Mucosa of stomach (tissue), 1 donor: ENCODE measurements around the gene PPM1M.

Experiments used
- H3K27me3 ChIP-seq: one replicate; pipeline ENCODE4 v1.7.0; 2013; ENCODE audit warnings: mild to moderate bottlenecking, low read length; ENCODE audit not compliant: control insufficient read depth, insufficient read depth
- H3K36me3 ChIP-seq: one replicate; pipeline ENCODE4 v1.7.0; 2013; ENCODE audit warnings: low read length; ENCODE audit not compliant: control insufficient read depth, insufficient read depth
- H3K4me1 ChIP-seq: one replicate; pipeline ENCODE4 v1.7.0; 2013; ENCODE audit warnings: mild to moderate bottlenecking, low read length; ENCODE audit not compliant: control insufficient read depth, insufficient read depth
- H3K4me3 ChIP-seq: one replicate; pipeline ENCODE4 v1.7.0; 2013; ENCODE audit warnings: low read length
- H3K9ac ChIP-seq: one replicate; pipeline ENCODE4 v1.7.0; 2013; ENCODE audit warnings: mild to moderate bottlenecking, low read length, moderate library complexity
- H3K9me3 ChIP-seq: one replicate; pipeline ENCODE4 v1.7.0; 2013; ENCODE audit warnings: mild to moderate bottlenecking, low read length, moderate library complexity; ENCODE audit not compliant: control insufficient read depth
- donor health status: Pancreatic carcinoma.

The PPM1M gene, protein sequence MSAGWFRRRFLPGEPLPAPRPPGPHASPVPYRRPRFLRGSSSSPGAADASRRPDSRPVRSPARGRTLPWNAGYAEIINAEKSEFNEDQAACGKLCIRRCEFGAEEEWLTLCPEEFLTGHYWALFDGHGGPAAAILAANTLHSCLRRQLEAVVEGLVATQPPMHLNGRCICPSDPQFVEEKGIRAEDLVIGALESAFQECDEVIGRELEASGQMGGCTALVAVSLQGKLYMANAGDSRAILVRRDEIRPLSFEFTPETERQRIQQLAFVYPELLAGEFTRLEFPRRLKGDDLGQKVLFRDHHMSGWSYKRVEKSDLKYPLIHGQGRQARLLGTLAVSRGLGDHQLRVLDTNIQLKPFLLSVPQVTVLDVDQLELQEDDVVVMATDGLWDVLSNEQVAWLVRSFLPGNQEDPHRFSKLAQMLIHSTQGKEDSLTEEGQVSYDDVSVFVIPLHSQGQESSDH

GRCh38 chr3:52245322-52246263 is at the start of gene PPM1M:
PPM1M (plus strand) TSS chr3:52245759; CDS start chr3:52245825, 66 bp downstream.
- no peaks in the 10 kb centered on the region for H3K9me3 ChIP-seq
- H3K27me3 ChIP-seq: no peaks in the 10 kb centered on the region
- H3K9ac ChIP-seq: peak within 1 kb of the TSS; percentile 74
- H3K4me3 ChIP-seq: peak within 1 kb of the TSS; percentile 42
- peaks cover 25% of the 10 kb centered on the region for H3K4me1 ChIP-seq
- no peaks in the 10 kb centered on the region for H3K36me3 ChIP-seq

DNA sequence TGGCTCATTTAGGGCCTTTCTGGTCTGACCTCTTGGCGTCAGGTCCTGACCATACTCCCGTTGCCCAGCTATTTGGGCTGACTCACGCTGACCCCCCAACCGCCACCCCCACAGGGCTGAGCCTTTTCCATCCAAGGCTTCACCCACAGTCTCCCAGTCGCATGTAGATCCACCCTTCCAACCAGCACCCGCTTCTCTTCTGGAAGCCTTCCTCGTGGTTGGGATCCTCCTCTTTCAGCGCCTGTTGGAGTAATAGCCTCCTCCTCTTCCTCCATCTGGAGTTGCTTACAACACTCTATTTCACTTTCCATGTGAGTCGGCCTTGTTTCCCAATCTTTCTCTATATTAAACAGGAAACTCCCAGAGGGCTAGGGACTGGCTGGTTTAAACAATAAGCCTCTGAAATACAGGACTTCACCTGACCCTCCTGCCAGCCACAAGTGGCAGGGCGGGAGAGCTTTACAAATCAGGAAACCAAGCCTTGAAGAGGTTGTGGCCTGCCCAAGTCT is 49.7 kb upstream of the PPM1M start:
- H3K27me3 ChIP-seq: no peaks in the 10 kb centered on the region
- peaks cover 5% of the 10 kb centered on the region for H3K36me3 ChIP-seq
- no peak overlapping the region for H3K9ac ChIP-seq
- H3K4me1 ChIP-seq: peaks cover 62% of the 10 kb centered on the region
- H3K4me3 ChIP-seq: no peak overlapping the region
- no peaks in the 10 kb centered on the region for H3K9me3 ChIP-seq

DNA sequence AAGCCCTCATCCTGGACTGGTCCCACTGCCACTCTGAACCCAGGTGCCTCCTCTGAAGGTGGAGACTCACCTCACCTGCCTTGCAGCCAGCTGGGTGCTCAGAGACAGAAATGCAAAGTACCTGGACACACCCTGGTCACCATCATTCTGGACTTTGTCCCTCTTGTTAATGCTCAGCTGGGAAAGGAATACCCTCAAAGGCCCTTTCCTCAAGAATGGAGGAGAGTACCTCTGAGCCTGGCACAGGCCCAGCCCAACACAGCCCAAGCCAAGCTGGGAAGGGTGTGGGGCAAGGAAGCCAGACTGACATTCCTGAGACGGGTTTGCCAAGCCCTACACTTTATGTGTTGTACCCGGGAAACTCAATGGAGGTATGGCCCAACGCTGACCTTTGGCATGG is 48.6 kb upstream of the PPM1M start:
- Histone ChIP-seq H3K4me3 (peak overlapping the region; percentile 85), H3K27me3 (no peaks in the 10 kb centered on the region), H3K9me3 (no peaks in the 10 kb centered on the region), H3K9ac (peak overlapping the region; percentile 93), H3K4me1 (peaks cover 58% of the 10 kb centered on the region), H3K36me3 (peaks cover 5% of the 10 kb centered on the region)

DNA sequence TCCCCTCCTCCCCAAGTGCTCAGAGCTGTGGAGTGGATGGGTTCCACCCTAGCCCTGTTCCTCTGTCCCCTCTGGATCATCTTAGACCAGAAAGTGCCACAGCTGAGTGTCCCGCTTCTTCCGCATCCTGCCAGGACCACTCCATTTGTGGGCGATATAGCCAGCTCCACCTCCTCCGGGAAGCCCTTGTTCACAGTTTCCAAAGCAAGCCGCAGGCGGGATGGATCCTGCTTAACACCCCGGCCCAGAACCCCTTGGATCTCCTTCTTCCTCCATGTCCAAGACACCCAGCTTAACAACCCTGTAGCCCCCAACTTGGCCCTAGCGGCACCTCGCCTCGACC is 48.1 kb upstream of the PPM1M start:
- Histone ChIP-seq H3K9ac (peak overlapping the region; percentile 93), H3K4me3 (peak overlapping the region; percentile 85), H3K4me1 (peaks cover 60% of the 10 kb centered on the region), H3K9me3 (no peaks in the 10 kb centered on the region), H3K27me3 (no peaks in the 10 kb centered on the region), H3K36me3 (peaks cover 7% of the 10 kb centered on the region)

- Histone ChIP-seq H3K36me3 (peaks cover 10% of the 10 kb centered on the region), H3K27me3 (no peaks in the 10 kb centered on the region), H3K4me3 (peak within 1 kb of the TSS; percentile 85), H3K4me1 (peaks cover 62% of the 10 kb centered on the region), H3K9ac (peak within 1 kb of the TSS; percentile 93), H3K9me3 (no peaks in the 10 kb centered on the region)
Observed at GRCh38 chr3:52197842-52198625, 47.5 kb upstream of the PPM1M start, which contains the start of gene ALAS1. ALAS1 (plus strand) TSS chr3:52198160; CDS start chr3:52199242, 1,082 bp downstream.

DNA sequence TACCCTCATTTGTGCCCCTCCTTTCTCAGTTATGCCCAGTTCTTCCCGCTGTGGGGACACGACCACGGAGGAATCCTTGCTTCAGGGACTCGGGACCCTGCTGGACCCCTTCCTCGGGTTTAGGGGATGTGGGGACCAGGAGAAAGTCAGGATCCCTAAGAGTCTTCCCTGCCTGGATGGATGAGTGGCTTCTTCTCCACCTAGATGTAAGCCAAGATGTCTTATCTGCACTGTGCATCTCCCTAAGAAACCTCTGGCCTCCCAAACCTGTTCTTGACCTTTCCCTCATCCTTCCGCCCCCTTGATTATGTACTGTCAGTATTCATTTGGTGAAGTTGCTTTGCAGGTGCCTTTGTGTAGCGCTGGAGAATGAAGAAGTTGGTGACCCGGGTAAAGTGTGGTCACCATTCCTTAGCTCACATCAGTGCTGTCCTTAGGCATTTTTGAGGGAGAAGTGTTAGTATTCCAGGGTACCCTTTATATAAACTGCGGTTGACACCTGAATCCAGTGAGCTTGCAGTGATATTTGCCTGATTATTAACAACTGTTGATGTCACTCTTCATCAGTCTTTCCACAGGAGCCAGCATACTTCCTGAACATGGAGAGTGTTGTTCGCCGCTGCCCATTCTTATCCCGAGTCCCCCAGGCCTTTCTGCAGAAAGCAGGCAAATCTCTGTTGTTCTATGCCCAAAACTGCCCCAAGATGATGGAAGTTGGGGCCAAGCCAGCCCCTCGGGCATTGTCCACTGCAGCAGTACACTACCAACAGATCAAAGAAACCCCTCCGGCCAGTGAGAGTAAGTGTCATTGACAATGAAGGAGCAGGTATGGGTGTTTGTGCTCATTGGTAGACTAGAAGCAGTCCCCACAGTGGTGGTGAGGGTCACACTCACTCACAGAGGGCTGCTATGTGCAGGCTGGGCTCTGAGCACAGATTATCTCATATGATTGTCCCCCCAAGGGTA is 46.6 kb upstream of the PPM1M start:
- Histone ChIP-seq H3K9ac (peak overlapping the region; percentile 93), H3K36me3 (peaks cover 13% of the 10 kb centered on the region), H3K9me3 (no peaks in the 10 kb centered on the region), H3K27me3 (no peaks in the 10 kb centered on the region), H3K4me3 (peak overlapping the region; percentile 85), H3K4me1 (peaks cover 64% of the 10 kb centered on the region)

DNA sequence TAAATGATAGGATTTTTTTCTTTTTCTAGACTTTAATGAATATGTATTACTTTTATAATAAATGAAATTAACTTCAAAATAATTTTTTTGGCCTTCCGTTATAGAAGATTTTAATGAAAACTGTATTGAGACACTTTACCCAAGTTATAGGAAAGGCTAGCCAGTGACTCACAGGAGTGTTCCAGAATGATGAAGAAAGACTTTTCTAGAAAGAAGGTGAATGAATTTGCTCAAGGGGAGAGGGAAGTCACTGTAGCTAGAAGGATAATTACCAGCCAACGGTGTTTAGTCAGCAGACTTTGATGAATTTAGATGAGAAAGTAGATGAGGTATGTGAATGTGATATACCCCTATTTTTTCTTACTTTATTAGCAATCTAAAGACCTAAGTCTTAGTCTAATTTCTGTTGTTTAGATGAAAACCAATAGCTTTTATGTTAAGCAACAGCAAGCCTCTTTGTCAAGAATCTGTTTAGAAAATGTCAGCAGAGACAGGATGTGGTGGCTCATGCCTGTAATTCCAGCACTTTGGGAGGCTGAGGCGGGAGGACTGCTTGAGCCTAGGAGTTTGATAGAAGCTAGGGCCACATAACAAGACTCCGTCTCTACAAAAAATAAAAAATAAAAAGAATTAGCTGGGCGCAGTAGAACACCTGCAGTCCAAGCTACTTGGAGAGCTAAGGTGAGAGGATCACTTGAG is 44.4 kb upstream of the PPM1M start:
- Histone ChIP-seq H3K4me1 (peaks cover 53% of the 10 kb centered on the region), H3K27me3 (no peaks in the 10 kb centered on the region), H3K36me3 (peaks cover 30% of the 10 kb centered on the region), H3K9me3 (no peaks in the 10 kb centered on the region), H3K9ac (no peak overlapping the region), H3K4me3 (no peak overlapping the region)

- Histone ChIP-seq H3K9me3 (no peaks in the 10 kb centered on the region), H3K9ac (no peak overlapping the region), H3K4me1 (peaks cover 39% of the 10 kb centered on the region), H3K36me3 (peaks cover 30% of the 10 kb centered on the region), H3K27me3 (no peaks in the 10 kb centered on the region), H3K4me3 (no peak overlapping the region)
Observed at GRCh38 chr3:52202384-52203077, 43.0 kb upstream of the PPM1M start.

DNA sequence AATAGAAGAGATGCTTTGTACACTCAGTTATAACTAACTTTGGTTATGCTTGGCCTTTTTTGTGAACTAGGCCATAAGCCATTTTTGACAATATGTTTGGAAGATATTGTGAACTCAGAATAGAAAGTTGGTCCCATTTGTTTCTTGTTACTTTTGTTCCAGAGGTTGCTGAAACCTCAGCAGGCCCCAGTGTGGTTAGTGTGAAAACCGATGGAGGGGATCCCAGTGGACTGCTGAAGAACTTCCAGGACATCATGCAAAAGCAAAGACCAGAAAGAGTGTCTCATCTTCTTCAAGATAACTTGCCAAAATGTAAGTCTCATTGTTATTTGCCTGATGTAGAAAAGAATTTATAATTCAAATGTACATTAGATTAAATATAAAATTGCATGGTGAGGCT is 41.9 kb upstream of the PPM1M start:
- Histone ChIP-seq H3K36me3 (peaks cover 30% of the 10 kb centered on the region), H3K4me1 (peaks cover 34% of the 10 kb centered on the region), H3K27me3 (no peaks in the 10 kb centered on the region), H3K4me3 (no peak overlapping the region), H3K9ac (no peak overlapping the region), H3K9me3 (no peaks in the 10 kb centered on the region)
